Endodermal cell (in vitro differentiated cells): ENCODE measurements around the gene CLTCL1. TPM values are rescaled to one million over a fixed set of nuclear protein-coding genes. Genes with fewer than 3 reads are reported as not detected.
A peak's percentile ranks its signal among the peaks of the same experiment; 100 is the strongest.

Experiments
- DNase-seq: peaks from one replicate; pipeline ENCODE4 v3.0.0-alpha.2; 2017
- H3K27ac ChIP-seq: 2 replicates; pipeline ENCODE4 v1.5.1; 2013; ENCODE audit warnings: mild to moderate bottlenecking, low read depth, low read length, moderate library complexity
- H3K27me3 ChIP-seq: 2 replicates; pipeline ENCODE4 v1.6.1; 2013; ENCODE audit warnings: mild to moderate bottlenecking, low read length, moderate library complexity; ENCODE audit not compliant: insufficient read depth, control insufficient read depth, poor library complexity, severe bottlenecking
- H3K36me3 ChIP-seq: 2 replicates; pipeline ENCODE4 v1.7.0; 2013; ENCODE audit warnings: mild to moderate bottlenecking, low read length, moderate library complexity; ENCODE audit not compliant: control insufficient read depth, insufficient read depth
- H3K4me1 ChIP-seq: one replicate; pipeline ENCODE4 v1.7.0; 2013; ENCODE audit warnings: low read length; ENCODE audit not compliant: control insufficient read depth, insufficient read depth
- H3K4me3 ChIP-seq: 2 replicates; pipeline ENCODE4 v1.5.1; 2013; ENCODE audit warnings: mild to moderate bottlenecking, low read length, moderate library complexity
- H3K9ac ChIP-seq: 2 replicates; pipeline ENCODE4 v1.6.1; 2013; ENCODE audit warnings: mild to moderate bottlenecking, low read length, moderate library complexity; ENCODE audit not compliant: poor library complexity, severe bottlenecking; ENCODE audit errors: extremely low read depth
- H3K9me3 ChIP-seq: 2 replicates; pipeline ENCODE4 v1.6.1; 2013; ENCODE audit warnings: mild to moderate bottlenecking, low read length, moderate library complexity; ENCODE audit not compliant: control insufficient read depth
- H3K27ac Mint-ChIP-seq: 2 replicates; pipeline ENCODE4 v1.8.0; 2020; ENCODE audit warnings: mixed read lengths
- H3K27me3 Mint-ChIP-seq: 2 replicates; pipeline ENCODE4 v1.8.0; 2021; ENCODE audit warnings: mild to moderate bottlenecking, mixed read lengths; ENCODE audit not compliant: insufficient read depth
- H3K36me3 Mint-ChIP-seq: 2 replicates; pipeline ENCODE4 v1.8.0; 2020; ENCODE audit warnings: low read depth, mixed read lengths
- H3K4me1 Mint-ChIP-seq: 2 replicates; pipeline ENCODE4 v1.8.0; 2020; ENCODE audit warnings: mixed read lengths
- H3K4me3 Mint-ChIP-seq: 2 replicates; pipeline ENCODE4 v1.8.0; 2020; ENCODE audit warnings: mild to moderate bottlenecking, moderate library complexity, mixed read lengths
- H3K9me3 Mint-ChIP-seq: 2 replicates; pipeline ENCODE4 v1.8.0; 2020; ENCODE audit warnings: mild to moderate bottlenecking, mixed read lengths
- WGBS, 2 experiments: methylation state at CpG; one replicate each; pipeline versions ENCODE4 v1.1.5 to v1.1.7; 2013; ENCODE audit warnings: missing lambda C conversion rate in 2 of 2, mixed read lengths in 1 of 2; ENCODE audit not compliant: insufficient coverage in 1 of 2, insufficient read length in 1 of 2; 5-methylcytosine and 5-hydroxymethylcytosine counted together
- total RNA-seq, 2 donors: library from RNA; stranded (reverse); fragmentation: NEBNext Ultra II Directional in 1 of 2; extraction: Animal tissue kit (Norgen Biotek cat#: 25700) in 1 of 2; gene quantifications; 2 replicates in 1 of 2; 3 replicates in 1 of 2; pipeline ENCODE4 v1.2.1, GENCODE V29; 2021
- TF ChIP-seq, protein P1 (sequence below): fragments of 200-600 bp; sonication (generic); conservative IDR thresholded peaks from 2 replicates; pipeline ENCODE4 v1.5.0; 2021; ENCODE audit warnings: antibody characterized with exemption, mild to moderate bottlenecking

Gene CLTCL1
- total RNA-seq, 2 donors from 2014 or later, result 11.8 to 14.4 TPM

GRCh38 chr22:19271856-19272535 is 19.5 kb downstream of the CLTCL1 start:
- Histone ChIP-seq H3K9me3 (no peaks in the 10 kb centered on the region), H3K36me3 (peaks cover 3% of the 10 kb centered on the region), H3K27me3 (no peaks in the 10 kb centered on the region), H3K4me1 (no peaks in the 10 kb centered on the region), H3K27ac (no peak overlapping the region), H3K9ac (no peak overlapping the region), H3K4me3 (no peak overlapping the region)
- Mint-ChIP-seq H3K27ac (no peak overlapping the region), H3K4me1 (peaks cover 14% of the 10 kb centered on the region), H3K27me3 (no peaks in the 10 kb centered on the region), H3K4me3 (no peak overlapping the region), H3K9me3 (no peaks in the 10 kb centered on the region), H3K36me3 (peaks cover 13% of the 10 kb centered on the region)
- TF ChIP-seq, protein P1, sequence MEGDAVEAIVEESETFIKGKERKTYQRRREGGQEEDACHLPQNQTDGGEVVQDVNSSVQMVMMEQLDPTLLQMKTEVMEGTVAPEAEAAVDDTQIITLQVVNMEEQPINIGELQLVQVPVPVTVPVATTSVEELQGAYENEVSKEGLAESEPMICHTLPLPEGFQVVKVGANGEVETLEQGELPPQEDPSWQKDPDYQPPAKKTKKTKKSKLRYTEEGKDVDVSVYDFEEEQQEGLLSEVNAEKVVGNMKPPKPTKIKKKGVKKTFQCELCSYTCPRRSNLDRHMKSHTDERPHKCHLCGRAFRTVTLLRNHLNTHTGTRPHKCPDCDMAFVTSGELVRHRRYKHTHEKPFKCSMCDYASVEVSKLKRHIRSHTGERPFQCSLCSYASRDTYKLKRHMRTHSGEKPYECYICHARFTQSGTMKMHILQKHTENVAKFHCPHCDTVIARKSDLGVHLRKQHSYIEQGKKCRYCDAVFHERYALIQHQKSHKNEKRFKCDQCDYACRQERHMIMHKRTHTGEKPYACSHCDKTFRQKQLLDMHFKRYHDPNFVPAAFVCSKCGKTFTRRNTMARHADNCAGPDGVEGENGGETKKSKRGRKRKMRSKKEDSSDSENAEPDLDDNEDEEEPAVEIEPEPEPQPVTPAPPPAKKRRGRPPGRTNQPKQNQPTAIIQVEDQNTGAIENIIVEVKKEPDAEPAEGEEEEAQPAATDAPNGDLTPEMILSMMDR, result no peak
- WGBS, 2 experiments, result 90 to 93% methylated on average over 9 to 10 of the region's 10 CpGs
- DNase-seq, result no peak

- DNase-seq, result no peak
- H3K4me1 ChIP-seq, result no peaks in the 10 kb centered on the region
- Mint-ChIP-seq H3K9me3 (no peaks in the 10 kb centered on the region), H3K27ac (no peak overlapping the region), H3K36me3 (peaks cover 17% of the 10 kb centered on the region), H3K4me1 (peaks cover 14% of the 10 kb centered on the region), H3K4me3 (no peak overlapping the region), H3K27me3 (no peaks in the 10 kb centered on the region)
- WGBS, 2 experiments, result 90 to 93% methylated on average over 3 to 4 of the region's 4 CpGs
- H3K9ac ChIP-seq, result no peak overlapping the region
- H3K4me3 ChIP-seq, result no peak overlapping the region
- no peaks in the 10 kb centered on the region for H3K27me3 ChIP-seq
- H3K27ac ChIP-seq, result no peak overlapping the region
- H3K36me3 ChIP-seq, result peaks cover 3% of the 10 kb centered on the region
- peaks cover 5% of the 10 kb centered on the region for H3K9me3 ChIP-seq
- TF ChIP-seq, protein P1, result no peak
These were observed 20.2 kb downstream of the CLTCL1 start for GRCh38 chr22:19271273-19271855.

GRCh38 chr22:19270873-19271272 is 20.6 kb downstream of the CLTCL1 start:
- Mint-ChIP-seq H3K4me1 (peaks cover 10% of the 10 kb centered on the region), H3K9me3 (no peaks in the 10 kb centered on the region), H3K27ac (no peak overlapping the region), H3K27me3 (no peaks in the 10 kb centered on the region), H3K36me3 (peaks cover 17% of the 10 kb centered on the region), H3K4me3 (no peak overlapping the region)
- Histone ChIP-seq H3K4me3 (no peak overlapping the region), H3K9me3 (peaks cover 10% of the 10 kb centered on the region), H3K27ac (no peak overlapping the region), H3K27me3 (no peaks in the 10 kb centered on the region), H3K9ac (no peak overlapping the region), H3K36me3 (peaks cover 3% of the 10 kb centered on the region), H3K4me1 (no peaks in the 10 kb centered on the region)
- DNase-seq, result no peak
- TF ChIP-seq, protein P1, result peak; percentile 41
- no CpG with 5 or more reads among the region's 1 CpG for WGBS, 2 experiments
